ENCODE results near the gene UVRAG. TPM values are rescaled to one million over a fixed set of nuclear protein-coding genes. Genes with fewer than 3 reads are reported as not detected.

Gene UVRAG
- total RNA-seq, 4 donors from 2014 or later: 16.6 to 22.1 (median 19.3) TPM

- Histone ChIP-seq H3K9me3 (no peaks in the 10 kb centered on the region), H3K36me3 (no peaks in the 10 kb centered on the region), H3K27ac (no peak overlapping the region), H3K4me3 (no peak overlapping the region), H3K4me1 (peaks cover 3 to 10% of the 10 kb centered on the region in 2 donors), H3K27me3 (no peaks in the 10 kb centered on the region)
- in situ Hi-C loops (cut with MboI; ENCODE audit: low sequenced_read_pairs in 4 of 4): loop anchor here (5.0 to 25.0 kb wide), 4 partner anchors 247 to 362 kb away; no protein-coding TSS in a partner anchor
- no peak for ATAC-seq
- intact Hi-C loops (cut with DNase I; ENCODE audit: low total_unique reads): no loop called here
- no peak for DNase-seq
- TF ChIP-seq CTCF (IDR thresholded peaks at IDR 0.05 in 4 of 5, conservative IDR thresholded peaks at IDR 0.05 in 1 of 5): no peak
- no peak for TF ChIP-seq POLR2A (IDR thresholded peaks at IDR 0.05)
Observed at GRCh38 chr11:76149713-76150112, 334.7 kb downstream of the UVRAG start.

GRCh38 chr11:76150141-76150540 is 335.1 kb downstream of the UVRAG start:
- peaks cover 3 to 10% of the 10 kb centered on the region in 2 donors for H3K4me1 ChIP-seq
- TF ChIP-seq CTCF (IDR thresholded peaks at IDR 0.05 in 4 of 5, conservative IDR thresholded peaks at IDR 0.05 in 1 of 5): no peak
- H3K4me3 ChIP-seq: no peak overlapping the region
- no peaks in the 10 kb centered on the region for H3K27me3 ChIP-seq
- in situ Hi-C loops (cut with MboI; ENCODE audit: low sequenced_read_pairs in 4 of 4): loop anchor here in 3 of 4 donors (5.0 to 25.0 kb wide), 3 partner anchors 253 to 363 kb away; no protein-coding TSS in a partner anchor
- ATAC-seq: no peak
- no peak overlapping the region for H3K27ac ChIP-seq
- H3K9me3 ChIP-seq: no peaks in the 10 kb centered on the region
- intact Hi-C loops (cut with DNase I; ENCODE audit: low total_unique reads): no loop called here
- no peaks in the 10 kb centered on the region for H3K36me3 ChIP-seq
- no peak for DNase-seq

- TF ChIP-seq POLR2A (IDR thresholded peaks at IDR 0.05): no peak
- TF ChIP-seq CTCF (IDR thresholded peaks at IDR 0.05 in 4 of 5, conservative IDR thresholded peaks at IDR 0.05 in 1 of 5): no peak
- no peak for ATAC-seq
- H3K27me3 ChIP-seq: no peaks in the 10 kb centered on the region
- intact Hi-C loops (cut with DNase I; ENCODE audit: low total_unique reads): loop anchor here (1.0 kb wide), 3 partner anchors 167 to 348 kb away; no protein-coding TSS in a partner anchor
- no peak for DNase-seq
- H3K27ac ChIP-seq: no peak overlapping the region
- peak overlapping the region in 3 of 4 donors; percentile 49 to 64 (median 55) for H3K4me3 ChIP-seq
- no peaks in the 10 kb centered on the region for H3K36me3 ChIP-seq
- peaks cover 3 to 10% of the 10 kb centered on the region in 2 donors for H3K4me1 ChIP-seq
- H3K9me3 ChIP-seq: no peaks in the 10 kb centered on the region
- in situ Hi-C loops (cut with MboI; ENCODE audit: low sequenced_read_pairs in 4 of 4): loop anchor here in 3 of 4 donors (5.0 to 25.0 kb wide), 3 partner anchors 254 to 364 kb away; no protein-coding TSS in a partner anchor
Observed at GRCh38 chr11:76151556-76152085, 336.6 kb downstream of the UVRAG start.

GRCh38 chr11:76152086-76152681 is 337.2 kb downstream of the UVRAG start:
- H3K36me3 ChIP-seq: no peaks in the 10 kb centered on the region
- ATAC-seq: peak; percentile 91 to 95
- no peak overlapping the region for H3K27ac ChIP-seq
- in situ Hi-C loops (cut with MboI; ENCODE audit: low sequenced_read_pairs in 4 of 4): loop anchor here in 3 of 4 donors (5.0 to 25.0 kb wide), 3 partner anchors 255 to 365 kb away; no protein-coding TSS in a partner anchor
- peaks cover 3 to 10% of the 10 kb centered on the region in 2 donors for H3K4me1 ChIP-seq
- DNase-seq: peak; percentile 68 to 81
- peak overlapping the region; percentile 45 to 64 (median 52) for H3K4me3 ChIP-seq
- TF ChIP-seq CTCF (IDR thresholded peaks at IDR 0.05 in 4 of 5, conservative IDR thresholded peaks at IDR 0.05 in 1 of 5) (peak; percentile 91 to 97 (median 96)), POLR2A (IDR thresholded peaks at IDR 0.05) (no peak)
- intact Hi-C loops (cut with DNase I; ENCODE audit: low total_unique reads): loop anchor here (1.0 kb wide), 3 partner anchors 166 to 349 kb away; no protein-coding TSS in a partner anchor
- no peaks in the 10 kb centered on the region for H3K27me3 ChIP-seq
- no peaks in the 10 kb centered on the region for H3K9me3 ChIP-seq

All from gastrocnemius medialis (tissue), 4 donors.